HUES6 (cell line): Measurements from ENCODE around the gene PLB1.

ENCODE experiments used
- H3K27ac ChIP-seq: 2 replicates; pipeline ENCODE4 v1.7.0; 2013; ENCODE audit warnings: low read depth, mild to moderate bottlenecking, low read length, inconsistent platforms
- H3K27me3 ChIP-seq: 2 replicates; pipeline ENCODE4 v1.6.1; 2013; ENCODE audit warnings: low read length; ENCODE audit not compliant: control insufficient read depth, insufficient read depth
- H3K36me3 ChIP-seq: 2 replicates; pipeline ENCODE4 v1.6.1; 2013; ENCODE audit warnings: low read length; ENCODE audit not compliant: control insufficient read depth, insufficient read depth
- H3K4me1 ChIP-seq: 2 replicates; pipeline ENCODE4 v1.6.1; 2013; ENCODE audit warnings: low read length; ENCODE audit not compliant: control insufficient read depth, insufficient read depth
- H3K4me3 ChIP-seq: 2 replicates; pipeline ENCODE4 v1.5.1; 2013; ENCODE audit warnings: low read depth, low read length
- H3K9ac ChIP-seq: one replicate; pipeline ENCODE4 v1.6.1; 2013; ENCODE audit warnings: mild to moderate bottlenecking, low read length
- H3K9me3 ChIP-seq: 2 replicates; pipeline ENCODE4 v1.6.1; 2013; ENCODE audit warnings: low read depth, low read length; ENCODE audit not compliant: control insufficient read depth, insufficient read depth

The PLB1 gene

GRCh38 chr2:28650266-28650584, 154.4 kb downstream of the PLB1 start:
- no peak overlapping the region for H3K9ac ChIP-seq
- H3K9me3 ChIP-seq: no peaks in the 10 kb centered on the region
- H3K4me3 ChIP-seq: no peak overlapping the region
- no peaks in the 10 kb centered on the region for H3K4me1 ChIP-seq
- no peaks in the 10 kb centered on the region for H3K36me3 ChIP-seq
- H3K27me3 ChIP-seq: no peaks in the 10 kb centered on the region
- H3K27ac ChIP-seq: no peak overlapping the region

GRCh38 chr2:28652217-28652616, 156.4 kb downstream of the PLB1 start:
- no peaks in the 10 kb centered on the region for H3K4me1 ChIP-seq
- no peak overlapping the region for H3K27ac ChIP-seq
- H3K36me3 ChIP-seq: no peaks in the 10 kb centered on the region
- H3K9ac ChIP-seq: no peak overlapping the region
- H3K4me3 ChIP-seq: no peak overlapping the region
- H3K27me3 ChIP-seq: no peaks in the 10 kb centered on the region
- H3K9me3 ChIP-seq: no peaks in the 10 kb centered on the region

GRCh38 chr2:28653892-28654662, 158.2 kb downstream of the PLB1 start:
- no peaks in the 10 kb centered on the region for H3K36me3 ChIP-seq
- H3K9me3 ChIP-seq: peaks cover 3% of the 10 kb centered on the region
- H3K9ac ChIP-seq: no peak overlapping the region
- H3K4me1 ChIP-seq: no peaks in the 10 kb centered on the region
- no peak overlapping the region for H3K4me3 ChIP-seq
- H3K27me3 ChIP-seq: no peaks in the 10 kb centered on the region
- H3K27ac ChIP-seq: no peak overlapping the region

GRCh38 chr2:28654663-28655320, 158.9 kb downstream of the PLB1 start:
- H3K27ac ChIP-seq: no peak overlapping the region
- H3K36me3 ChIP-seq: no peaks in the 10 kb centered on the region
- no peaks in the 10 kb centered on the region for H3K4me1 ChIP-seq
- no peaks in the 10 kb centered on the region for H3K27me3 ChIP-seq
- H3K4me3 ChIP-seq: no peak overlapping the region
- no peak overlapping the region for H3K9ac ChIP-seq
- peaks cover 6% of the 10 kb centered on the region for H3K9me3 ChIP-seq

- no peak overlapping the region for H3K4me3 ChIP-seq
- H3K9ac ChIP-seq: no peak overlapping the region
- H3K27ac ChIP-seq: no peak overlapping the region
- H3K4me1 ChIP-seq: no peaks in the 10 kb centered on the region
- no peaks in the 10 kb centered on the region for H3K36me3 ChIP-seq
- H3K9me3 ChIP-seq: peaks cover 6% of the 10 kb centered on the region
- no peaks in the 10 kb centered on the region for H3K27me3 ChIP-seq
These were observed 161.2 kb downstream of the PLB1 start for GRCh38 chr2:28656937-28657615.

- no peak overlapping the region for H3K9ac ChIP-seq
- no peak overlapping the region for H3K27ac ChIP-seq
- no peaks in the 10 kb centered on the region for H3K27me3 ChIP-seq
- no peak overlapping the region for H3K4me3 ChIP-seq
- peaks cover 6% of the 10 kb centered on the region for H3K9me3 ChIP-seq
- H3K4me1 ChIP-seq: peaks cover 4% of the 10 kb centered on the region; the same call in 1 of the 2 replicates
- H3K36me3 ChIP-seq: no peaks in the 10 kb centered on the region
These were observed 162.5 kb downstream of the PLB1 start for GRCh38 chr2:28658369-28658768.

GRCh38 chr2:28659127-28659526, 163.3 kb downstream of the PLB1 start:
- Histone ChIP-seq H3K27ac (no peak overlapping the region), H3K27me3 (no peaks in the 10 kb centered on the region), H3K9ac (no peak overlapping the region), H3K36me3 (no peaks in the 10 kb centered on the region), H3K4me1 (peaks cover 4% of the 10 kb centered on the region; the same call in 1 of the 2 replicates), H3K9me3 (peaks cover 6% of the 10 kb centered on the region), H3K4me3 (no peak overlapping the region)

GRCh38 chr2:28661589-28662001, 165.7 kb downstream of the PLB1 start:
- H3K4me3 ChIP-seq: no peak overlapping the region
- no peaks in the 10 kb centered on the region for H3K36me3 ChIP-seq
- H3K9me3 ChIP-seq: peaks cover 6% of the 10 kb centered on the region
- no peak overlapping the region for H3K27ac ChIP-seq
- H3K27me3 ChIP-seq: no peaks in the 10 kb centered on the region
- no peak overlapping the region for H3K9ac ChIP-seq
- H3K4me1 ChIP-seq: peaks cover 4% of the 10 kb centered on the region; the same call in 1 of the 2 replicates

- Histone ChIP-seq H3K9ac (no peak overlapping the region), H3K4me1 (peaks cover 4% of the 10 kb centered on the region; the same call in 1 of the 2 replicates), H3K27me3 (no peaks in the 10 kb centered on the region), H3K9me3 (peaks cover 6% of the 10 kb centered on the region), H3K36me3 (no peaks in the 10 kb centered on the region), H3K4me3 (no peak overlapping the region), H3K27ac (no peak overlapping the region)
These were observed 166.2 kb downstream of the PLB1 start for GRCh38 chr2:28662044-28662443.

GRCh38 chr2:28662468-28663181, 166.8 kb downstream of the PLB1 start:
- Histone ChIP-seq H3K4me1 (peaks cover 4% of the 10 kb centered on the region; the same call in 1 of the 2 replicates), H3K9ac (no peak overlapping the region), H3K4me3 (no peak overlapping the region), H3K36me3 (no peaks in the 10 kb centered on the region), H3K9me3 (peaks cover 6% of the 10 kb centered on the region), H3K27ac (no peak overlapping the region), H3K27me3 (no peaks in the 10 kb centered on the region)
